SH-SY5Y (cell line): ENCODE data around the gene CNTN5.

Source experiments
- GATA2 ChIP-seq: IDR thresholded peaks from 2 replicates; pipeline ENCODE4 v1.6.1; 2011; ENCODE audit warnings: mild to moderate bottlenecking, low read depth, low read length
- GATA3 ChIP-seq: IDR thresholded peaks from 2 replicates; pipeline ENCODE4 v1.6.1; 2011; ENCODE audit warnings: low read depth, mild to moderate bottlenecking, low read length, moderate library complexity

DNA sequence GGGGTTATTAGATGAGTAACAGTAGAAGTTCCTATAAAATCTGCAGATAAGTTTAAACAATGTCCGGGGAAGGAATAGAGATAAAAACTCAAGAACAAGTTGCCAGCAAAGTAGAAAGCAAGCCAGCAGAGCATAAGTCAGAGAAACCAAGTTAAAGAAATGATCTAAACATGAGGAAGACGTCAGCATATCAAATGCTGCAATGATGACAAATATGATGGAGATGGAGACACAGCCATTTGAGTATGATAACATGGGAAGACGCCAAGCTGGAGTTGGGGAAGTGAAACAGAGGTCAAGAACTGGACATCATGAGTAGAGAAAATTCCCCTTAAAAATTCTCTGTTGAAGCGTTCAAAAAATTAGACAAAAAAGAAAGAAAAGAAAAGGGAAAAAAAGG is 571.5 kb downstream of the CNTN5 start:
- TF ChIP-seq GATA2 (no peak), GATA3 (no peak)
